Breast epithelium (tissue), 3 donors: ENCODE results near the gene DHX40.

ENCODE experiments used
- POLR2A ChIP-seq: fragments of 450-650 bp; IDR thresholded peaks from one replicate; pipeline ENCODE4 v1.6.1; 2016; ENCODE audit warnings: antibody characterized with exemption, mild to moderate bottlenecking, moderate library complexity
- POLR2AphosphoS5 ChIP-seq, 3 donors: sonication (generic); formaldehyde crosslinking; IDR thresholded peaks; one replicate each; pipeline ENCODE4 v1.6.1; 2017; ENCODE audit warnings: antibody characterized with exemption in 3 of 3
- TF ChIP-seq, protein P1 (sequence below), 3 donors: fragments of 450-650 bp; IDR thresholded peaks; one replicate each; pipeline ENCODE4 v1.5.1; 2016 to 2017; ENCODE audit warnings: antibody characterized with exemption in 3 of 3, mild to moderate bottlenecking in 3 of 3, moderate library complexity in 3 of 3

DNA sequence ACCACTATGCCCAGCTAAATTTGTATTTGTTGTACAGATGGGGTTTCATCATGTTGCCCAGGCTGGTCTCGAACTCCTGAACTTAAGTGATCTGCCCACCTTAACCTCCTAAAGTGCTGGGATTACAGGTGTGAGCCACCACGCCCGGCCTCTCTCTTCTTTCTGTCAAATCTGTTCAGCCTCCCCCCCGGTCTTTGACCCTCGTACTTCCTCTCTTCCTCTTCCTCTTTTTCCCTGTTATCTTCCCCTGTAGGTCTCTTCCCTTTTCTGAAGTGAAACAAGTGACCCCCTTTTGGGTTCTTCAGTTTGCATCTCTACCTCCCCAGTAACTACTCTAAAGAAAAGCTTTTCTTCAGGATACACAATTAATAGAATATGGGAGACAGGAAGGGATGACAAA is 31.7 kb upstream of the DHX40 start:
- TF ChIP-seq, protein P1, sequence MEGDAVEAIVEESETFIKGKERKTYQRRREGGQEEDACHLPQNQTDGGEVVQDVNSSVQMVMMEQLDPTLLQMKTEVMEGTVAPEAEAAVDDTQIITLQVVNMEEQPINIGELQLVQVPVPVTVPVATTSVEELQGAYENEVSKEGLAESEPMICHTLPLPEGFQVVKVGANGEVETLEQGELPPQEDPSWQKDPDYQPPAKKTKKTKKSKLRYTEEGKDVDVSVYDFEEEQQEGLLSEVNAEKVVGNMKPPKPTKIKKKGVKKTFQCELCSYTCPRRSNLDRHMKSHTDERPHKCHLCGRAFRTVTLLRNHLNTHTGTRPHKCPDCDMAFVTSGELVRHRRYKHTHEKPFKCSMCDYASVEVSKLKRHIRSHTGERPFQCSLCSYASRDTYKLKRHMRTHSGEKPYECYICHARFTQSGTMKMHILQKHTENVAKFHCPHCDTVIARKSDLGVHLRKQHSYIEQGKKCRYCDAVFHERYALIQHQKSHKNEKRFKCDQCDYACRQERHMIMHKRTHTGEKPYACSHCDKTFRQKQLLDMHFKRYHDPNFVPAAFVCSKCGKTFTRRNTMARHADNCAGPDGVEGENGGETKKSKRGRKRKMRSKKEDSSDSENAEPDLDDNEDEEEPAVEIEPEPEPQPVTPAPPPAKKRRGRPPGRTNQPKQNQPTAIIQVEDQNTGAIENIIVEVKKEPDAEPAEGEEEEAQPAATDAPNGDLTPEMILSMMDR (IDR thresholded peaks at IDR 0.05) = no peak
- no peak for TF ChIP-seq POLR2A
- TF ChIP-seq POLR2AphosphoS5 (IDR thresholded peaks at IDR 0.05) = no peak
